ENCODE results near the gene ITGA7.
"Not testable (repeated sequence)": the region's sequence is repeated elsewhere in the genome, so short reads cannot be mapped to it uniquely, and the experiment has no call there.

Gene ITGA7

GRCh38 chr12:55653031-55653430 lies 54.7 kb downstream of the ITGA7 start:
- H3F3A ChIP-seq (ENCODE audit: low read depth): no peaks in the 10 kb centered on the region
- H4K20me1 ChIP-seq (ENCODE audit: insufficient read depth, low read length, poor library complexity, severe bottlenecking): no peaks in the 10 kb centered on the region
- TF ChIP-seq CTCF (conservative IDR thresholded peaks at IDR 0.05; ENCODE audit: low read length): no peak
- no peak for TF ChIP-seq EZH2phosphoT487 (IDR thresholded peaks at IDR 0.05; ENCODE audit: borderline replicate concordance)
- no peaks in the 10 kb centered on the region for H3K27me3 ChIP-seq (ENCODE audit: insufficient read depth, low read length, poor library complexity, severe bottlenecking)
- H3K9me2 ChIP-seq (replicated peaks; ENCODE audit: low read depth, low read length): no peaks in the 10 kb centered on the region
- no peaks in the 10 kb centered on the region for H3K79me2 ChIP-seq (ENCODE audit: insufficient read depth, low read length)
- no peak overlapping the region for H3K4me3 ChIP-seq (ENCODE audit: low read length, poor library complexity, severe bottlenecking)
- no peaks in the 10 kb centered on the region for H3K36me3 ChIP-seq (ENCODE audit: insufficient read depth, low read length)
- no peaks in the 10 kb centered on the region for H3K4me1 ChIP-seq (ENCODE audit: insufficient read depth, low read length, poor library complexity, severe bottlenecking)
- H2AFZ ChIP-seq (ENCODE audit: low read length): no peak overlapping the region
- no peak overlapping the region for H3K9ac ChIP-seq (ENCODE audit: low read depth, low read length, poor library complexity, severe bottlenecking)
- H3K4me2 ChIP-seq (ENCODE audit: low read depth, low read length, poor library complexity, severe bottlenecking): no peak overlapping the region
- no peaks in the 10 kb centered on the region for H3K9me3 ChIP-seq (ENCODE audit: insufficient read depth, low read depth, low read length)

DNA sequence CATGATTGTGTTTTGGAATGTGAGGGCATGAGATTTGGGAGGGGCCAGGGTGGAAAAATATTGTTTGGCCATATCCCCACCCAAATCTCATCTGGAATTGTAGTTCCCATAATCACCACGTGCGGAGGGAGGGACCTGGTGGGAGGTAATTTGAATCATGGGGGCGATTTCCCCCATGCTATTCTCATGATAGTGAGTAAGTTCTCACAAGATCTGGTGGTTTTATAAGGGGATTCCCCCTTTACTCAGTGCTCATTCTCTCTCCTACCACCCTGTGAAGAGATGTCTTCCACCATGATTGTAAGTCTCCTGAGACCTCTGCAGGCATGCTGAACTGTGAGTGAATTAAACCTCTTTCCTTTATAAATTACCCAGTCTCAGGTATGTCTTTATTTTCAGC lies 55.4 kb downstream of the ITGA7 start:
- Histone ChIP-seq H3K4me3 (ENCODE audit: low read length, poor library complexity, severe bottlenecking) (no peak overlapping the region), H3K9me2 (replicated peaks; ENCODE audit: low read depth, low read length) (no peaks in the 10 kb centered on the region), H3K36me3 (ENCODE audit: insufficient read depth, low read length) (no peaks in the 10 kb centered on the region), H3K79me2 (ENCODE audit: insufficient read depth, low read length) (no peaks in the 10 kb centered on the region), H3K4me2 (ENCODE audit: low read depth, low read length, poor library complexity, severe bottlenecking) (no peak overlapping the region), H3F3A (ENCODE audit: low read depth) (no peaks in the 10 kb centered on the region), H3K9ac (ENCODE audit: low read depth, low read length, poor library complexity, severe bottlenecking) (no peak overlapping the region), H2AFZ (ENCODE audit: low read length) (no peak overlapping the region), H4K20me1 (ENCODE audit: insufficient read depth, low read length, poor library complexity, severe bottlenecking) (no peaks in the 10 kb centered on the region), H3K4me1 (ENCODE audit: insufficient read depth, low read length, poor library complexity, severe bottlenecking) (no peaks in the 10 kb centered on the region), H3K27me3 (ENCODE audit: insufficient read depth, low read length, poor library complexity, severe bottlenecking) (no peaks in the 10 kb centered on the region), H3K9me3 (ENCODE audit: insufficient read depth, low read depth, low read length) (no peaks in the 10 kb centered on the region)
- no peak for TF ChIP-seq CTCF (conservative IDR thresholded peaks at IDR 0.05; ENCODE audit: low read length)
- no peak for TF ChIP-seq EZH2phosphoT487 (IDR thresholded peaks at IDR 0.05; ENCODE audit: borderline replicate concordance)

GRCh38 chr12:55651299-55651683 lies 56.4 kb downstream of the ITGA7 start:
- Histone ChIP-seq H3K79me2 (ENCODE audit: insufficient read depth, low read length) (no peaks in the 10 kb centered on the region), H4K20me1 (ENCODE audit: insufficient read depth, low read length, poor library complexity, severe bottlenecking) (no peaks in the 10 kb centered on the region), H3K9me3 (ENCODE audit: insufficient read depth, low read depth, low read length) (no peaks in the 10 kb centered on the region), H3K27me3 (ENCODE audit: insufficient read depth, low read length, poor library complexity, severe bottlenecking) (no peaks in the 10 kb centered on the region), H3K4me2 (ENCODE audit: low read depth, low read length, poor library complexity, severe bottlenecking) (no peak overlapping the region), H3K9ac (ENCODE audit: low read depth, low read length, poor library complexity, severe bottlenecking) (no peak overlapping the region), H3K4me3 (ENCODE audit: low read length, poor library complexity, severe bottlenecking) (no peak overlapping the region), H3F3A (ENCODE audit: low read depth) (no peaks in the 10 kb centered on the region), H2AFZ (ENCODE audit: low read length) (no peak overlapping the region), H3K36me3 (ENCODE audit: insufficient read depth, low read length) (no peaks in the 10 kb centered on the region), H3K4me1 (ENCODE audit: insufficient read depth, low read length, poor library complexity, severe bottlenecking) (no peaks in the 10 kb centered on the region), H3K9me2 (replicated peaks; ENCODE audit: low read depth, low read length) (no peaks in the 10 kb centered on the region)
- TF ChIP-seq CTCF (conservative IDR thresholded peaks at IDR 0.05; ENCODE audit: low read length) (no peak), EZH2phosphoT487 (IDR thresholded peaks at IDR 0.05; ENCODE audit: borderline replicate concordance) (no peak)

GRCh38 chr12:55650620-55651298 lies 56.9 kb downstream of the ITGA7 start:
- H3K36me3 ChIP-seq (ENCODE audit: insufficient read depth, low read length); H3K79me2 ChIP-seq (ENCODE audit: insufficient read depth, low read length); H2AFZ ChIP-seq (ENCODE audit: low read length); H4K20me1 ChIP-seq (ENCODE audit: insufficient read depth, low read length, poor library complexity, severe bottlenecking); H3K27me3 ChIP-seq (ENCODE audit: insufficient read depth, low read length, poor library complexity, severe bottlenecking); H3K4me3 ChIP-seq (ENCODE audit: low read length, poor library complexity, severe bottlenecking); H3F3A ChIP-seq (ENCODE audit: low read depth); H3K4me2 ChIP-seq (ENCODE audit: low read depth, low read length, poor library complexity, severe bottlenecking); H3K9me3 ChIP-seq (ENCODE audit: insufficient read depth, low read depth, low read length); H3K4me1 ChIP-seq (ENCODE audit: insufficient read depth, low read length, poor library complexity, severe bottlenecking); H3K9me2 ChIP-seq (replicated peaks; ENCODE audit: low read depth, low read length); H3K9ac ChIP-seq (ENCODE audit: low read depth, low read length, poor library complexity, severe bottlenecking): not testable (repeated sequence)
